Aorta (tissue), 5 donors: ENCODE data around the gene MC2R. TPM values are rescaled to one million over a fixed set of nuclear protein-coding genes. Genes with fewer than 3 reads are reported as not detected.

Experiments used
- ATAC-seq: fragments of 200-7000 bp; cut with Tn5 transposase; one replicate; pipeline ENCODE4 v1.9.1; 2022; ENCODE audit warnings: moderate library complexity; ENCODE audit not compliant: low FRiP score
- DNase-seq, 2 donors: peaks; one replicate each; pipeline ENCODE4 v3.0.0-alpha.2; 2020
- H3K27ac ChIP-seq, 2 donors: one replicate each; pipeline ENCODE4 v1.5.1; 2013; ENCODE audit warnings: low read length in 2 of 2, mild to moderate bottlenecking in 2 of 2, moderate library complexity in 2 of 2, control low read depth in 1 of 2, inconsistent platforms in 1 of 2, low read depth in 1 of 2
- H3K27me3 ChIP-seq, 2 donors: one replicate each; pipeline ENCODE4 v1.6.1; 2013; ENCODE audit warnings: control low read depth in 1 of 2, low read length in 1 of 2, mild to moderate bottlenecking in 1 of 2, moderate library complexity in 1 of 2; ENCODE audit not compliant: insufficient read depth in 2 of 2, control insufficient read depth in 1 of 2
- H3K36me3 ChIP-seq, 2 donors: one replicate each; pipeline ENCODE4 v1.6.1; 2013; ENCODE audit warnings: control low read depth in 1 of 2, low read length in 1 of 2, mild to moderate bottlenecking in 1 of 2; ENCODE audit not compliant: insufficient read depth in 2 of 2, control insufficient read depth in 1 of 2
- H3K4me1 ChIP-seq, 2 donors: one replicate each; pipeline ENCODE4 v1.6.1; 2013; ENCODE audit warnings: low read length in 2 of 2, control low read depth in 1 of 2, mild to moderate bottlenecking in 1 of 2, moderate library complexity in 1 of 2; ENCODE audit not compliant: insufficient read depth in 2 of 2, control insufficient read depth in 1 of 2
- H3K4me3 ChIP-seq, 2 donors: one replicate each; pipeline ENCODE4 v1.5.1; 2013; ENCODE audit warnings: low read length in 2 of 2, control low read depth in 1 of 2, mild to moderate bottlenecking in 1 of 2
- H3K9me3 ChIP-seq: one replicate; pipeline ENCODE4 v1.6.1; 2013; ENCODE audit warnings: mild to moderate bottlenecking, low read length; ENCODE audit not compliant: control insufficient read depth
- WGBS, 2 donors: extraction: QIAGEN DNeasy Blood & Tissue Kit; methylation state at CpG; one replicate each; pipeline ENCODE4 v1.1.7; 2013; 5-methylcytosine and 5-hydroxymethylcytosine counted together
- intact Hi-C, 2 donors: fragments of 100-400 bp; cut with DNase I; formaldehyde crosslinking; loops; one replicate each; pipeline versions ENCODE4 v1.14.2 to v1.15.0; 2022
- polyA plus RNA-seq, 2 donors: library from polyadenylated mRNA; stranded (reverse); fragments of 200-250 nt; gene quantifications; one replicate each; pipeline ENCODE4 v1.2.3, GENCODE V29; 2013
- total RNA-seq, 2 donors: library from RNA; stranded (reverse); fragmentation: NEBNext Ultra II Directional; extraction: Animal tissue kit (Norgen Biotek cat#: 25700); gene quantifications; one replicate each; pipeline ENCODE4 v1.2.1, GENCODE V29; 2021
- donor health status: healthy with polysubstance abuse.
- donor health status: Bipolar disorder and iron deficiency.
- donor health status: DM: no; HTN: no; CAD: no.
- donor health status: DM: no; HTN: no; CAD: no.
- donor health status: DM: yes; HTN: yes; CAD: no.

Gene MC2R
- total and polyA plus RNA-seq, 4 donors: not detected

DNA sequence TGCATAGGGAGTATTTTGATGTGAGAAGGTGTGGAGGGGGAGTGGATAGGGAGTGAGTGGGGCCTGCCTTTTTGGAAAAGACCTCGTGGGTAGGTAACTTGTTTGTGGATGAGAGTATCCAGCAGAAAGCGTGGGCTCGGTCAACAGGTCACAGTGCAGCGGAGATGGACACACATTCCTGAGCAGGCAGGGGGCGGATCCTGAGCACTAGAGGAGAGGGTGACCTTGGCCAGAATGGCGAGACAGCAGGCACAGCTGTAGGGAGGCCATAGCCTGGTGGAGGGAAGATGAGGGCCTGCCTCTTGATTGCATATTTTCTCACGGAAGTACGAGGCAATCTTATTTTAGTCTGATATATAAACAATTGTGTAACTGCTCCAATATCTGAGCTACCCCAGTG is 3.6 kb upstream of the MC2R start:
- DNase-seq (no peak), ATAC-seq (no peak)
- Histone ChIP-seq H3K9me3 (peaks cover 1% of the 10 kb centered on the region), H3K27me3 (no peaks in the 10 kb centered on the region), H3K4me3 (no peak overlapping the region), H3K27ac (no peak overlapping the region), H3K36me3 (no peaks in the 10 kb centered on the region), H3K4me1 (no peaks in the 10 kb centered on the region)
- 68 to 83% methylated on average over 8 of the region's 8 CpGs for WGBS, 2 donors
- intact Hi-C loops: no loop called here

DNA sequence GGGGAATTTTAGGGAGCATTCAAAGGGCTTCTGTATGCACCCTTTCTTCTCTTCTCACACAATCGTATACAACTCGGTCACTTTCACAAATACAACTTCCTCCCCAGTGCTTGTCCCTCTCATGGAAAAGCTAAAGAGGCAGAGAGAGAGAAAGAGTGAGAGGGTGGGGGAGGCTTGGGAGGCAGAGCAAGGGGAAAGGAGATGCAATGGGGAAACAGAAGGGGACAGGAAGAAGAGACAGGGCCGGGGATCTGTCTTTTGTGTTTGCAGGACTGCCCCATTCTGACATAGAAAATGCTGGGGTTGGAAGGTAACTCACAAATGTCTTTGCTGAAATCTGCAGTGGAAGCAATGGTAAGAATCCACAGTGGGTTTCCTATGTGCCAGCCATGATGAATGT is 2.1 kb upstream of the MC2R start:
- Histone ChIP-seq H3K4me3 (no peak overlapping the region), H3K27me3 (no peaks in the 10 kb centered on the region), H3K9me3 (peaks cover 1% of the 10 kb centered on the region), H3K36me3 (no peaks in the 10 kb centered on the region), H3K27ac (no peak overlapping the region), H3K4me1 (no peaks in the 10 kb centered on the region)
- WGBS, 2 donors: 90 to 100% methylated on average over 3 of the region's 3 CpGs
- DNase-seq: no peak
- intact Hi-C loops: no loop called here
- ATAC-seq: no peak

DNA sequence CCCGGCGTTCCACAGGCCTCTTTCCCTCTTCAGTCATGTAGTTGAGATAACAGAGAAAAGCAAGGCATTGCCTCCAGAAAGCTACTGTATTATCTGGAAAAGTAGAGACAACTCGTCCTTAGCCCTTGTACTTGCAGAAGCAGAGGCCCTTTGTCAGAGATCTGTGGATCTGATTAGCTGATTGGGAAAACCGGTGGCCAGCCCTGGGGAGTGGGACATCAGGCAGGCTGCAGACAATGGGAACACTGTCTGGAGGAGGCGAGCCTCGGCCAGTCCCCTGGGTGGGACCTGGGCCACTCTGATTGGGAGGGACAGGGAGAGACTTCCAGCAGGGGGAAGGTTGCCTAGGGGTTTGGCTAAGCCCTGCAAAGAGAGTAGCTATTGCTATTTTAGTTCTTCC is 1.2 kb upstream of the MC2R start:
- H3K4me3 ChIP-seq: no peak overlapping the region
- no peaks in the 10 kb centered on the region for H3K4me1 ChIP-seq
- ATAC-seq (no peak), DNase-seq (no peak)
- no peaks in the 10 kb centered on the region for H3K27me3 ChIP-seq
- H3K36me3 ChIP-seq: no peaks in the 10 kb centered on the region
- WGBS, 2 donors: 39 to 47% methylated on average over 6 of the region's 6 CpGs
- intact Hi-C loops: no loop called here
- H3K9me3 ChIP-seq: peaks cover 1% of the 10 kb centered on the region
- no peak overlapping the region for H3K27ac ChIP-seq

DNA sequence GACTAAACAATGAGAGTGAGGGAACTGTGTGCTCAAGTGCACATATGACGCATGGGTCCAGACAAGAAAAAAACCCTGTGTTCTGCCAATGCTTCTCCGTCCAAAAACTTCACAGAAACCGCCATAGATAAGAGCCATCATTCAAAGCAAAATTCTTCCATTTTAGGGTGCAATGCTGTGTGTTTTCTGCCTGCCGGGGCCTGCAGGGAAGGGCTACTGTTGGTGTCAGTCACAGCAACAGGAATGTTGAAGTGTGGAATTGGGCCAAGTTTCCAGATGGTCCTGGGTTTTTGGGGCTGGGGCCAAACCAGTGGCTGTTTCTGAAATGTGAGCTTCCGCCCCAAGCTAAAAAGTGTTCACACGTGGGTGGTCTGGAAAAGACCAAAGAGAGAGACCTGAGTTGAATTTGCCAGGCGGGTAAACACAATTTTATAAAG is 677 bp upstream of the MC2R start:
- ATAC-seq (no peak), DNase-seq (no peak)
- intact Hi-C loops: no loop called here
- Histone ChIP-seq H3K4me3 (no peak overlapping the region), H3K36me3 (no peaks in the 10 kb centered on the region), H3K27ac (no peak overlapping the region), H3K4me1 (no peaks in the 10 kb centered on the region), H3K27me3 (no peaks in the 10 kb centered on the region), H3K9me3 (peaks cover 1% of the 10 kb centered on the region)
- WGBS, 2 donors: 7 to 10% methylated on average over 7 of the region's 7 CpGs

DNA sequence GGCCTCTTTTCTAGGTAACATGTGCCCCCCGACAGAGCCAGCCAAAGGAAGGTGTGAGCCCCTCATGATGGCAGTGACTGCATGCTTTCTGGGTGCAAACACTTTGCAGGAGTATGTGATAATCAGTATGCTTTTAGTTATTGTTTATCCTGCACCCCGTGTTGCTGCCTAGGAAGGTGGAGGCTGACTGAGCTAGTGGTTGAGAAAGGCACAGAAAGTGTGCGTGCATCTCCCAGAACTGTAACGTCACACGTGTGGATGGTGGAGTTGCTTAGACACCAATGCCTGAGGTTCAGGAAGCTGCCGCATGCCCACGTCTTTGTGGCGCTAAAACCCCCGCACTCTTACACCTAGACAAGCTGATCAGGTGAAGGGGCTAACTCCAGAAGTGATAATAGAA is 580 bp downstream of the MC2R start:
- H3K4me1 ChIP-seq: no peaks in the 10 kb centered on the region
- intact Hi-C loops: no loop called here
- DNase-seq (no peak), ATAC-seq (no peak)
- 87 to 89% methylated on average over 9 of the region's 9 CpGs for WGBS, 2 donors
- no peak overlapping the region for H3K4me3 ChIP-seq
- H3K27ac ChIP-seq: no peak overlapping the region
- H3K9me3 ChIP-seq: peaks cover 1% of the 10 kb centered on the region
- H3K36me3 ChIP-seq: no peaks in the 10 kb centered on the region
- no peaks in the 10 kb centered on the region for H3K27me3 ChIP-seq

DNA sequence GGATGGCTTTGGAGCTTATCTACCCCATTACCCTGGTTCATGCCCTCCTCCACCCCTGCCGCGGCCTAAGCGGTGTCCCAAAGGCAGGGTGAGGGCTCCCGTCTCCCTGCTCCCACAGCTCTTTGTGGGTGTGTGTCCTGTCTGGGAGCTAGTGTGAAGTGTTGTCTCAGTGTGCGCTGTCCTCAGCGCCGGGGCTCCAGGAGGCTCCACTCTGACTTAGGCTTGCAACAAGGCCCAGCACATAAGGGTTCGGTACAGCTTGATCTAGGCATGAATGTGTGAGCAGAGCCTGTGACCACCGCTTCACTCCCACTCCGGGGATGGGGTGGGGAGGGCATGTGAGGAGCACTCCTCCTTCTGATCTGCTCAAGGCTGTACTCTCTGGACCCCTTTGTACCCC is 1.2 kb downstream of the MC2R start:
- intact Hi-C loops: no loop called here

DNA sequence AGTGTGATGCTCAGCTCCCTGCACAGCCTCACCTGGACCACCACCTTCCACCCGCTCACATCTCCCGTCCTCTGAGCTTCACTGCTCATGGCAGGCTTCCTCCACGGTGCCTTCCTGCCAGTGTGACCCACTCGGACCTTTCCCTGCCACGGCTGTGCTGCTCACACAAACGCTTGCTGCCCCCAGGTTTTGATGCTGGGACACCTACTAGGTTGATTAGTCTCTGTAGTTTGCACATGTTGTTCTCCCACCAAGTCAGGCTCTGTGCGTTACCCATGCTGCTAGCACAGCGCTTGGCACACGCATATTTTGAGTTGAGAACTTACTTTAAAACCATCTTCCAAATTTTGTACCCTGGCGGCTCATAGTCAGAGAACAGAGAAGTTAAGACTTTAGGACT is 2.1 kb downstream of the MC2R start:
- intact Hi-C loops: no loop called here
- ATAC-seq: no peak
- WGBS, 2 donors: 74 to 85% methylated on average over 10 of the region's 10 CpGs
- Histone ChIP-seq H3K9me3 (no peaks in the 10 kb centered on the region), H3K27me3 (no peaks in the 10 kb centered on the region), H3K36me3 (no peaks in the 10 kb centered on the region), H3K4me1 (no peaks in the 10 kb centered on the region), H3K27ac (no peak overlapping the region), H3K4me3 (no peak overlapping the region)
- no peak for DNase-seq

More for the DNA sequence above, 1.2 kb downstream of the MC2R start:
- Histone ChIP-seq H3K36me3 (no peaks in the 10 kb centered on the region), H3K4me1 (no peaks in the 10 kb centered on the region), H3K27me3 (no peaks in the 10 kb centered on the region), H3K9me3 (peaks cover 1% of the 10 kb centered on the region), H3K27ac (no peak overlapping the region), H3K4me3 (no peak overlapping the region)
- DNase-seq (no peak), ATAC-seq (no peak)
- WGBS, 2 donors: 95 to 98% methylated on average over 10 of the region's 10 CpGs

DNA sequence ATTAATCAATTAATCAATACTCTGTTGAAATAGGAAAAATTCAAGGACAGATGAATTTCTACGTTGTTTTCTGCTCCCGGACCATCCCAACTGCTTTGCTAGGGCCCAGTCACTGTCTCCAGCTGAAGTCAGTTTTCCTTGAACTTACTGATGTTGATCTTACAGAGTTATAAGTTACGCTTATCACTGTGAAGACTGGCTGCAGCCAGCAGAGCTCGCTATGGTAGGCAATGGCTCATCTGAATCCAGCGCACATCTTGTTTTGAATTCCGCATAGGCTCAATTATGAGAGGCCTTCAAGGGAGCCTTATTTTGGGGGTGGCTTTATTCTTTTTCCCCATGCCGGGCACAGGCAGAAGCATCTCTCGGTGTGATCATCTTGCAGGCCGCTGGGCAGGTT is 2.7 kb downstream of the MC2R start:
- DNase-seq (no peak), ATAC-seq (no peak)
- Histone ChIP-seq H3K27ac (no peak overlapping the region), H3K27me3 (no peaks in the 10 kb centered on the region), H3K4me3 (no peak overlapping the region), H3K4me1 (no peaks in the 10 kb centered on the region), H3K36me3 (no peaks in the 10 kb centered on the region), H3K9me3 (no peaks in the 10 kb centered on the region)
- intact Hi-C loops: no loop called here
- WGBS, 2 donors: 83% methylated on average over 9 of the region's 9 CpGs

DNA sequence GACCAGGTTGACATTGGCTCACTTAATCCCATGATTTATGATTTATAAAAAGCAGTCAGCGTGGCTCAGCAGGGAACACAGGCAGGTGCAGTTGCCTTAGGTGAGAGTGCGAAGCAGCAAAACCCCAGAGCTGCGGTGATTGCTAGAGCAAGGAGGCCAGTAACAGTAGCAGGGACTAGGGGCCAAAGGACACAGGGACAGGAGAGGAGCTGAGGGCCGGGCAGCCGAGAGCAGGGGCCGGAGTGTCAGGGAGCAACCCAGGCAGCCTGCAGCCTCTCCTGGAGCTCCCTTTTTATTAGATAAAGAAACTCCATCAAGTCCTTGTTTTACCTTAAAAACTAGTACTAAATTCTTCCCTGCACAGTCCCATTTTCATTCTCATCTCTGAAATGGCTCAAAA is 4.3 kb downstream of the MC2R start:
- WGBS, 2 donors: 76 to 83% methylated on average over 6 of the region's 6 CpGs
- no peak for ATAC-seq
- no peaks in the 10 kb centered on the region for H3K36me3 ChIP-seq
- intact Hi-C loops: no loop called here
- H3K4me3 ChIP-seq: no peak overlapping the region
- H3K9me3 ChIP-seq: no peaks in the 10 kb centered on the region
- H3K4me1 ChIP-seq: no peaks in the 10 kb centered on the region
- H3K27me3 ChIP-seq: no peaks in the 10 kb centered on the region
- no peak for DNase-seq
- H3K27ac ChIP-seq: no peak overlapping the region
